Measurements from ENCODE around the gene CPTP.

- no peak for TF ChIP-seq CTCF (IDR thresholded peaks at IDR 0.05; ENCODE audit: low read depth, low read length, poor library complexity, severe bottlenecking)
- no peak for TF ChIP-seq EZH2phosphoT487 (IDR thresholded peaks at IDR 0.05; ENCODE audit: borderline replicate concordance, low read length)
Measured at GRCh38 chr1:1342584-1343115, 18.0 kb downstream of the CPTP start.

Data from DOHH2 (cell line).